ENCODE measurements around the gene GIGYF2. TPM values are rescaled to one million over a fixed set of nuclear protein-coding genes. Genes with fewer than 3 reads are reported as not detected.
A peak's percentile ranks its signal among the peaks of the same experiment; 100 is the strongest.
"Not testable (repeated sequence)": the region's sequence is repeated elsewhere in the genome, so short reads cannot be mapped to it uniquely, and the experiment has no call there.

The GIGYF2 gene
- total RNA-seq, 1 donor from 2014 or later = 36.3 TPM

- no peak for DNase-seq (ENCODE audit: low read depth in 2 of 2)
These were observed 112.4 kb downstream of the GIGYF2 start for GRCh38 chr2:232809349-232810124.

- no peak for DNase-seq (ENCODE audit: low read depth in 2 of 2)
These were observed 113.3 kb downstream of the GIGYF2 start for GRCh38 chr2:232810444-232810843.

DNA sequence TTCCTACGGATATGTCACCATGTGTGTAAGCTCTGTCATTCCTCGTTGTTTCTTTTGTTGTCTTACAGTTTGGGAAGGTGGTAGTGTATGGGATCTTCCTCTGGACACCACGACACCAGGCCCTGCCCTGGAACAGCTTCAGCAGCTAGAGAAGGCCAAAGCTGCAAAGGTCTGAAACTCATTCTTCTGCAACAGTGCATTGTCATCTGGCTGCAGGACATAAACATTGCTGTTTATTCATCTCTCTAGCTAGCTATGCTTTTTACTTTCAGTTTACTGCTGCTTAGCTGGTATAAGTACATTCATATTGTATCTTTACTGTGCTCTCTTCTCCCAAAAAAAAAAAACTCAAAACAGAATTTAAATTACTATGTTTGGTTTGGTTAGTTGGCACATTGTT lies 118.4 kb downstream of the GIGYF2 start:
- no peak for DNase-seq (ENCODE audit: low read depth in 2 of 2)

- no peak for DNase-seq (ENCODE audit: low read depth in 2 of 2)
These were observed 119.5 kb downstream of the GIGYF2 start for GRCh38 chr2:232816657-232817056.

- no peak for DNase-seq (ENCODE audit: low read depth in 2 of 2)
These were observed 120.6 kb downstream of the GIGYF2 start for GRCh38 chr2:232817756-232818155.

- DNase-seq (ENCODE audit: low read depth in 2 of 2) = no peak
These were observed 132.9 kb downstream of the GIGYF2 start for GRCh38 chr2:232829988-232830387.

DNA sequence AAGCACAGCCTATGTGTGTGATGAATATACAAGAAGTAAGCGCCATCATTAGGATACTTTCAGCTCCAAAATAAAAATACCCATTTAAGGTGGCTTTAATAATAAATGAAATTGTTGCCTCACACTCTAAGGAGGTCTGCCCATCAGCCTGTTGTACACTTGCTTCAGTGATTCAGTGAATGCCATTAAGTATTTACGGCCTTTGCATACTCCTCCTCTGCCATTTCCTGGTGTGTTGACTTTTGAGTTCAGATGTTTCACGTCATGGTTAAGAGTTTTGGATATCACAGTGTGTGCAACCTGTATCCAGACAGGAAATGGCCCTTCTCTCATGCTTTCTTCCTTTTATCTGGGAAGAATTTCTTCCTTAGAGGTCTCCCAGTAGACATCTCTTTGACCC lies 134.4 kb downstream of the GIGYF2 start:
- DNase-seq (ENCODE audit: low read depth in 2 of 2) = no peak

- DNase-seq (ENCODE audit: low read depth in 2 of 2) = no peak
These were observed 136.7 kb downstream of the GIGYF2 start for GRCh38 chr2:232833830-232834229.

GRCh38 chr2:232835687-232836208 lies 138.6 kb downstream of the GIGYF2 start:
- DNase-seq (ENCODE audit: low read depth in 2 of 2) = peak in 1 of 2 donors; percentile 55

DNA sequence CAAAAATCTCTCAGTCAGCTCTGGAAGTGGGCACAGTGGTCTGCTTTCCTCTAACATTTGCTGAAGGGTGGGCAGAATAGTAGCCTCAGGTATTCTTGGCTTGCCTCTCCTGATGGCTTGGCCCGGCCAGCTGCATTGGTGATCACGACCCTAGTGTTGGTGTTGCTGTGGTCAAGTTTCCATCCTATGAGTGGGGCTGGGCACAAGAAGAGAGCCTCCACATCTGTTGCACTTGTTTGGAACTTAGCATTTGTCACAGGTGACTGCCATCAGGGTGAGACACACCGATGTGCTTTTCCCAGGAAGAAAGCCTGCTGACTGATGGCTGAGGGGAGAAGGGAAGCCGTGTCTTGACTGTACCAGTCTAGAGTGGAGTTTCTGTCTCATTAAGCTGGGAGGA lies 139.8 kb downstream of the GIGYF2 start:
- DNase-seq (ENCODE audit: low read depth in 2 of 2) = no peak

- peak in 1 of 2 donors; percentile 64 for DNase-seq (ENCODE audit: low read depth in 2 of 2)
These were observed 141.3 kb downstream of the GIGYF2 start for GRCh38 chr2:232838406-232838874.

GRCh38 chr2:232839411-232840079 lies 142.4 kb downstream of the GIGYF2 start:
- DNase-seq (ENCODE audit: low read depth in 2 of 2) = peak; percentile 28 to 78

DNA sequence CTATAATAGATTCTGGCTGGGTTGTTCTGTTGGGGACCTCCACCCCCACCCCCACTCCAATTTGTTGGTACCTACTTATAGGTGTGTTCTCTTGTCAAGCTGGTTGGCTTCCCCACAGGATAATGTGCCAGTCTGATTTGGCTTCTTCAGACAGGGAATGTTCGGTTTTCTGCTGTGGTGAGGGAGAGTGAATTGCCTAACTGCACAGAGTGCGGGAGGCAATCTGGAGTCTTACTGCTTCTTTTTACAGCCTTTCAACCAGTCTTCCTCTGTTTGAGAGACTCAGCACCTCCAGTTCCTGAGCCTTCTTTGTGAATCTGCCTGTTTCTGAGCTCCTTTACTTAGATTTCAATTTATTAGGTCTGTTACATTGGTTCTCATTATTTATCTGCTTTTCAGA lies 145.6 kb downstream of the GIGYF2 start:
- DNase-seq (ENCODE audit: low read depth in 2 of 2) = no peak

- DNase-seq (ENCODE audit: low read depth in 2 of 2) = no peak
These were observed 146.7 kb downstream of the GIGYF2 start for GRCh38 chr2:232843834-232844233.

DNA sequence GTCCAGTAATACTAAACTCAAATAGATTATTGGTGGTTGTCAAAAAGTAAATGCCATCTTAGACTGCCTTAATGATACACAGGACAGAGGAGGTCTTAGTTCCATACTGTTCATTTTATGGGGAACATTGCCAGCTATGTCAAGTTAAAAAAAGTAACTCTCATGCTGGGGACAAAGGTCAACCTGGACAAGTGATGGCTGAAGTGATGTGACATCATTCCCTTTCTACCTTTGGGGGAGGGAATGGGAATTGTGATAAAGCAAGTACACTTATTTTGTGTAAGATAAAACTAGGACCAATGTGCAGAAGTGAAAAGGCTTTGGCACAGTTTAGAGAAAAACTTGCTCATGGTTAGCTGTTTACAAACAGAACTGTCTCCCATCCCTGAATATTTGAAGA lies 148.9 kb downstream of the GIGYF2 start:
- no peak for DNase-seq (ENCODE audit: low read depth in 2 of 2)

DNA sequence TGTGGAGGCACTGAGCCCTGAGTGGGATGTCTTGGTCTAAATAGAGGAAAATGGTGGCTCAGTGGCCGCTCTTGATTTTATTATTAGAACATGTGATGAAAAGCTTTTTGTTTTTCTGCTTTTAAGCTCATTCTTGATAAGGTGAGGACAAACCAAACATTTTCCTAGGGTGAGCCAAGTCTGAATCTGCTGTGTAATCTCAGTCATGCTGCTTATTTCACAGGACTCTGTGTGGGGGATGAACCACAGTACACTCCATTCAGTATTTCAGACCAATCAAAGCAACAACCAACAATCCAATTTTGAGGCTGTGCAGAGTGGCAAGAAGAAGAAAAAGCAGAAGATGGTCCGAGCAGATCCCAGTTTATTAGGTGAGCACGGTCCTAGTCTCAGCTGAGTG lies 152.9 kb downstream of the GIGYF2 start:
- DNase-seq (ENCODE audit: low read depth in 2 of 2) = no peak

DNA sequence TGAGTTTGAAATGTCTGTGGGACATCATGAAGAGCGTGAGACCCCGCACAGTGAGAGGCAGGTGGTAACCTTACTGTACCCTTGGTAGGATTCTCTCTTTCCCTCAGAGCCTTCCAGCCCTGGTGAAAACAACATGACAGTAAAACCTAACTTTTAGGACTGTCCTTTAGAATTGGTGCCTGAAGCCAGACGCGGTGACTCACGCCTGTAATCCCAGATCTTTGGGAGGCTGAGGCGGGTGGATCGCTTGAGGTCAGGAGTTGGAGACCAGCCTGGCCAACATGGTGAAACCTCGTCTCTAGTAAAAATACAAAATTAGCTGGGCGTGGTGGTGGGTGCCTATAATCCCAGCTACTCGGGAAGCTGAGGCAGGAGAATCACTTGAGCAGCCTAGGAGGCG lies 154.9 kb downstream of the GIGYF2 start:
- DNase-seq (ENCODE audit: low read depth in 2 of 2) = not testable (repeated sequence)

- no peak for DNase-seq (ENCODE audit: low read depth in 2 of 2)
These were observed 155.5 kb downstream of the GIGYF2 start for GRCh38 chr2:232852676-232853075.

DNA sequence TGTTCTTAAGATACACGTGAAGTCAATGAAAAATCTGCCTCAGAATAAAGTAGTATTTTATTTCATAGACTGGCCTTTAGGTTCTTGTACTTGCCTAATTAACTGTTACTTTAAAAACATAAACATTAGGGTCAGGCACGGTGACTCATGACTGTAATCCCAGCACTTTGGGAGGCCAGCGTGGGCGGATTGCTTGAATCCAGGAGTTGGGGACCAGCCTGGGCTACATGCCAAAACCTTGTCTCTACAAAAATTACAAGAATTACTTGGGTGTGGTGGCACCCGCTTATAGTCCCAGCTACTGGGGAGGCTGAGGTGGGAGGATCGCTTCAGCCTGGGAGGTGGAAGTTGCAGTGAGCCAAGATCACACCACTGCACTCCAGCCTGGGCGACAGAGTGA lies 157.0 kb downstream of the GIGYF2 start:
- DNase-seq (ENCODE audit: low read depth in 2 of 2) = peak in 1 of 2 donors; percentile 63

- DNase-seq (ENCODE audit: low read depth in 2 of 2) = no peak
These were observed 160.0 kb downstream of the GIGYF2 start for GRCh38 chr2:232857158-232857563.

DNA sequence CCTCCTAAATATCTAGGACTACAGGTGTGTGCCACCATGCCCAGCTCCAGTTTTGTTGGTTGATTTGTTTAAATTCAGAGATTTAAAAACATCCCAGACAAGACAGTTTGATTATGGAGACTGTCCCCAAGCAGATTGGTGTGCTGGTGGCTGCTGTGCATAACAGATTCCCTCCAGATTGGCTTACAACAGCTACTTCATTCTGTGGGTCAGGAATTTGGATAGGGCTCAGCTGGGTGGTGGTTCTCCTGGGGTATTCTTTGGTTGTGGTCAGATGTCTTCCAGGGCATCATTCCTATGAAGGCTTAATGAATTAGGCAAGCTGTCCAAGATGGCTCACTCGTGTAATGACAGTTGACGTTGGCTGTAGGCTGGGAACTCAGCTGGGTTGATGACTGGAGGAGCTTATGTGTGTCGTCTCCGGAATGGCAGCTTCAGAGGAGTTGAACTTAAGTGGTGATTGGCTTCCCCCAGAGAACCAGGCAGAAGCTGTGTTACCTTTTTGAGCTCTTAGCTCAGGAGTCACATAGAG lies 162.3 kb downstream of the GIGYF2 start:
- DNase-seq (ENCODE audit: low read depth in 2 of 2) = no peak

DNA sequence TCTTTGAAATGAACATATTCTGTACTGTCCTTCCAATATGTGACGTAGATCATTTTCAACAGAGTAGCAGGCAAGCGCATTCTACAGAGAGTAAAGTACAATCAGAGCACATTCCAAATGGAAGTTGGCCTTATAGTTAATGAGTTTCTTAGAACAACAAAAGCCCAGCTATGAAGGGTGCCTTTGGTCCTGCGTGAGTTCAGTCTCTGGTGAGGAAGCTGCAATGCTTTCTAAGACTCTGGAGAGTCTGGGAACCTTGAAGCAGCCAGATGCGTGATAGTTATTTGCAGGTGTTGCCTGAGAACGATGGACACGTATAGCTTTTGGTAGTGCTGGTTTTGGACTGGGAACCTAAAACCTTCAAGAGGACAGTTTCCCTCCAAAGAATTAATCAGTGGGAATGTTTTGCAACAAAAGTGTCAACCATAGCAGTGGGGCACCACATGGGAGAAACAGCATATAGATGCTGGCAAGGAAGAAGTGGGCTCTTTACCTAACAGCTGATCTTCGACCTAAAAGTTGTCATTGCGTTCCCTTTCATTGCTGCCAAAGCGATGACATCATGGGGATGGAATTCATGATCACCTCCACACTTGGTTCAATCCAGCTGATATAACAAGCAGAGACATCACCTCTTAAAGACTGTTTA lies 163.6 kb downstream of the GIGYF2 start:
- DNase-seq (ENCODE audit: low read depth in 2 of 2) = peak in 1 of 2 donors; percentile 13
